Osteoblast (primary cell): ENCODE results near the gene FRRS1L. TPM values are rescaled to one million over a fixed set of nuclear protein-coding genes. Genes with fewer than 3 reads are reported as not detected.
A peak's percentile ranks its signal among the peaks of the same experiment; 100 is the strongest.

ENCODE experiments used
- DNase-seq: peaks from one replicate; pipeline ENCODE4 v3.0.0; 2011; ENCODE audit warnings: low spot score, mixed read lengths; ENCODE audit not compliant: insufficient read length; ENCODE audit errors: missing footprints
- H2AFZ ChIP-seq: 2 replicates; pipeline ENCODE4 v1.6.0; 2011; ENCODE audit warnings: mild to moderate bottlenecking, low read length
- H3K27ac ChIP-seq: 2 replicates; pipeline ENCODE4 v1.5.1; 2011; ENCODE audit warnings: mild to moderate bottlenecking, low read depth, low read length, moderate library complexity
- H3K27me3 ChIP-seq: 2 replicates; pipeline ENCODE4 v1.6.0; 2012; ENCODE audit warnings: mild to moderate bottlenecking, control low read depth, inconsistent platforms, low read length, moderate library complexity; ENCODE audit not compliant: insufficient read depth
- H3K36me3 ChIP-seq: 2 replicates; pipeline ENCODE4 v1.5.1; 2011; ENCODE audit warnings: mild to moderate bottlenecking, low read length, control low read depth, moderate library complexity; ENCODE audit not compliant: insufficient read depth
- H3K4me1 ChIP-seq: 2 replicates; pipeline ENCODE4 v1.5.1; 2011; ENCODE audit warnings: mild to moderate bottlenecking, low read length, control low read depth, moderate library complexity; ENCODE audit not compliant: insufficient read depth
- H3K4me2 ChIP-seq: 2 replicates; pipeline ENCODE4 v1.6.0; 2011; ENCODE audit warnings: mild to moderate bottlenecking, low read length; ENCODE audit not compliant: insufficient read depth
- H3K4me3 ChIP-seq: fragments of 200-600 bp; sonication (generic); 3 replicates; pipeline ENCODE4 v1.5.1; 2012; ENCODE audit warnings: mild to moderate bottlenecking, low read length, inconsistent platforms; ENCODE audit not compliant: insufficient read depth
- H3K79me2 ChIP-seq: 2 replicates; pipeline ENCODE4 v1.6.0; 2012; ENCODE audit warnings: mild to moderate bottlenecking, low read length, control low read depth, inconsistent platforms; ENCODE audit not compliant: insufficient read depth
- H3K9me3 ChIP-seq: 2 replicates; pipeline ENCODE4 v1.5.1; 2011; ENCODE audit warnings: low read depth, low read length, control low read depth
- H4K20me1 ChIP-seq: 2 replicates; pipeline ENCODE4 v1.6.0; 2012; ENCODE audit warnings: mild to moderate bottlenecking, low read length, control low read depth; ENCODE audit not compliant: insufficient read depth
- total RNA-seq: library from RNA; depleted of rRNA; stranded (reverse); fragments of >200 nt; gene quantifications from 2 replicates; pipeline ENCODE4 v1.2.3, GENCODE V29; 2012
- TF ChIP-seq, protein P1 (sequence below): IDR thresholded peaks from 2 replicates; pipeline ENCODE4 v1.5.1; 2011; ENCODE audit warnings: mild to moderate bottlenecking, low read depth, low read length, moderate library complexity; ENCODE audit errors: extremely low read depth

FRRS1L gene
- total RNA-seq, 1 donor, result 0.36 TPM

DNA sequence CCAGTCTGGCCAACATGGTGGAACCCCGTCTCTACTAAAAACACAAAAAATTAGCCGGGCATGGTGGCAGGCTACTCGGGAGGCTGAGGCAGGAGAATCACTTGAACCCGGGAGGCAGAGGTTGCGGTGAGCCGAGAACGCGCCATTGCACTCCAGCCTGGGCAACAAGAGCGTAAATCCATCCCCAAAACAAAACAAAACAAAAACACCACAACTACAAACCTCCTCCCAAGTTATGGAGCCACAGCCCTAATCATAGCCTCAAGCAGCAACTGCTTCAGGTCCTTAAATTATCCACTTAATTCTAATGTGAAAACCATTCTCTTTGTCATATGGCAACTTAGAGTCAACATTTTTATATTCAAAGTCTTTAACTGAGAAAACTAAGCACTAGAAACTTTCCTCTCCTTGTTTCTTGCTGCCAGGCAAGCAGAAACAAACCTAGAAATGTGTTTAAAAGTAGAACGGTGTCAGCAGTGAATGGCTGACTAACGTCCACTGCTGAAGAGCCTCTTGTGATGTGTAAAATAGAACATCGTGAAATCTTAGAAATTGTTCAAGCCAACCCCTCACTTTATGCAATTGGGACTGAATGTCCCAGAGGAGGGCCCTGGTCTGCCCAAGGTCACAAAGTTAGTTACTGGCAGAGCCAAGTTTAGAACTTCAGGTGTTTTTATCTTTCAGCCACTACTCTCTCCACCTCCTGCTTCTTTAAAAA is 53.0 kb downstream of the FRRS1L start:
- no peaks in the 10 kb centered on the region for H3K9me3 ChIP-seq
- H3K79me2 ChIP-seq, result peaks cover 97% of the 10 kb centered on the region
- H3K4me1 ChIP-seq, result peaks cover 63% of the 10 kb centered on the region
- no peaks in the 10 kb centered on the region for H3K27me3 ChIP-seq
- peak overlapping the region; percentile 46 for H3K4me2 ChIP-seq
- H3K36me3 ChIP-seq, result no peaks in the 10 kb centered on the region
- TF ChIP-seq, protein P1, sequence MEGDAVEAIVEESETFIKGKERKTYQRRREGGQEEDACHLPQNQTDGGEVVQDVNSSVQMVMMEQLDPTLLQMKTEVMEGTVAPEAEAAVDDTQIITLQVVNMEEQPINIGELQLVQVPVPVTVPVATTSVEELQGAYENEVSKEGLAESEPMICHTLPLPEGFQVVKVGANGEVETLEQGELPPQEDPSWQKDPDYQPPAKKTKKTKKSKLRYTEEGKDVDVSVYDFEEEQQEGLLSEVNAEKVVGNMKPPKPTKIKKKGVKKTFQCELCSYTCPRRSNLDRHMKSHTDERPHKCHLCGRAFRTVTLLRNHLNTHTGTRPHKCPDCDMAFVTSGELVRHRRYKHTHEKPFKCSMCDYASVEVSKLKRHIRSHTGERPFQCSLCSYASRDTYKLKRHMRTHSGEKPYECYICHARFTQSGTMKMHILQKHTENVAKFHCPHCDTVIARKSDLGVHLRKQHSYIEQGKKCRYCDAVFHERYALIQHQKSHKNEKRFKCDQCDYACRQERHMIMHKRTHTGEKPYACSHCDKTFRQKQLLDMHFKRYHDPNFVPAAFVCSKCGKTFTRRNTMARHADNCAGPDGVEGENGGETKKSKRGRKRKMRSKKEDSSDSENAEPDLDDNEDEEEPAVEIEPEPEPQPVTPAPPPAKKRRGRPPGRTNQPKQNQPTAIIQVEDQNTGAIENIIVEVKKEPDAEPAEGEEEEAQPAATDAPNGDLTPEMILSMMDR, result no peak
- no peak overlapping the region for H3K4me3 ChIP-seq
- H3K27ac ChIP-seq, result peak overlapping the region; percentile 27
- DNase-seq, result peak; percentile 43
- H2AFZ ChIP-seq, result no peak overlapping the region
- peaks cover 31% of the 10 kb centered on the region for H4K20me1 ChIP-seq

DNA sequence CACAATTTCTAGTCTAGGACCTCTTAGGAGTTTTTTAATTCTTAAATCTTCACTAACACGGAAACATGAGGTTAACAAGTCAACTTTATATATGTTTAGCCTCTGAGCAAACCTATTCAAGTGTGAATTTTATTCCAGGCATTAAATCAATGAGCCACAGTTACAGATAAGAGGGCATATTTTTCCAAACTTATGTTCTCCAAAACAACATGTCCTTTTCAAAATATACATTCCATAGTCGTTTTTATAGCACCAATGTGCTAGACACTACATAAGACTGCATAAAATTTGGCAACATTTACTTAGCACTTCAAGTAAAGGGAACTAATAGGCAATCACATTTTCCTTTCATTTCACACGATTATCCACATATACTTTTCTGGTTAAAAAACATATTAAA is 53.8 kb downstream of the FRRS1L start:
- Histone ChIP-seq H4K20me1 (peaks cover 23% of the 10 kb centered on the region), H3K4me1 (peaks cover 66% of the 10 kb centered on the region), H3K79me2 (peaks cover 97% of the 10 kb centered on the region), H2AFZ (no peak overlapping the region), H3K4me2 (no peak overlapping the region), H3K27ac (no peak overlapping the region), H3K27me3 (no peaks in the 10 kb centered on the region), H3K9me3 (no peaks in the 10 kb centered on the region), H3K4me3 (no peak overlapping the region), H3K36me3 (no peaks in the 10 kb centered on the region)
- TF ChIP-seq, protein P1, result no peak
- no peak for DNase-seq

DNA sequence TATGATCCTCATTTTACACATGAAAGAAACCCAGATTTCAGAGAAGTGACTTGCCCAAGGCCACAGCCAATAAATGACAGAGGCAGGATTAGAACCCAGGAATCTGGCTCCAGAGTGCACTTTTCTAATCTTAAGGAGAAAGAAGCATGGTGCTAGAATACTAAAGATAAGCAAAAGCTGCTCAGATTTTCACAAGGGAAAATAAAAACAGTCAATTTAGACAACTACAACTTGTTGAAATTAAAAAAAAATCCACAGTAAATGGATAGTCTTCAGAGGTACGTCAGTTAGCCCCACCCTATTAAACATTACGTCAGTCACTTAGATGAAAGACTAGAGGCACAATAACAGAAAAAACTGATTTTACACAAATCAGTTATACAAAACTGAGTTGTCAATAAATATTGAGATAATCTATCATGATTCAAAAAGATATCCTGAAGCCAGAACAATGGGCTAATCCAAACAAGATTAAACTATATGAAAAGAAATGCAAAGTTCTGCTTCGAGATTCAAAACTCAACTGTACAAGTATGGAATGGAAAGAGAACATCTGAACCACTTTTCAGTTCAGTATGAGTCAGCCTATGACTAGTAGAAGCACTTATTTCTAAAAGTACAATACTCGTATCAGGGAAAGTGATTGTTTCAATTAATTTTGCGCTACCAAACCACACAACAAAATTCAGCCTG is 56.6 kb downstream of the FRRS1L start:
- Histone ChIP-seq H3K27me3 (no peaks in the 10 kb centered on the region), H3K4me3 (peak overlapping the region; percentile 43), H3K9me3 (no peaks in the 10 kb centered on the region), H3K27ac (peak overlapping the region; percentile 81), H3K36me3 (peaks cover under 1% of the 10 kb centered on the region), H3K79me2 (peaks cover 86% of the 10 kb centered on the region), H3K4me2 (peak overlapping the region; percentile 75), H2AFZ (no peak overlapping the region), H3K4me1 (peaks cover 65% of the 10 kb centered on the region), H4K20me1 (peaks cover 6% of the 10 kb centered on the region)
- TF ChIP-seq, protein P1, result no peak
- peak; percentile 86 for DNase-seq

DNA sequence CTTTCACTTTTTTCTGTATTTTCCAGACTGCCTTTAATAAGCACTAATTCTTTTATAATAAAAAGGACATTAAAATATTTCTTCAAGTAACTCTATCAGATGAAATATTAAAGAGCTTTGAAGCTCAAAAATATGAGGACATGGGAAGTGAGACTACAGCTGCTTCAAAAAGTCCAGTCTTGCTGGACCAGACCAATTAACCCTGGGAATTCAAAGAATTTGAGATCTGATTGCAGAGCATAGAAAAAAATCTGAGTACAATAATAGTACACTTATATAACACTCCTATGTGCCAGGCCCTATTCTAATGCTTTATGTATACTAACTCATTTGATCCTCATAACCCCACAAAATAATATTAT is 57.1 kb downstream of the FRRS1L start:
- Histone ChIP-seq H3K4me2 (peak overlapping the region; percentile 75), H4K20me1 (peaks cover 6% of the 10 kb centered on the region), H3K27me3 (no peaks in the 10 kb centered on the region), H3K36me3 (peaks cover 5% of the 10 kb centered on the region), H3K9me3 (no peaks in the 10 kb centered on the region), H3K4me1 (peaks cover 60% of the 10 kb centered on the region), H2AFZ (no peak overlapping the region), H3K4me3 (no peak overlapping the region), H3K27ac (peak overlapping the region; percentile 81), H3K79me2 (peaks cover 86% of the 10 kb centered on the region)
- DNase-seq, result no peak
- TF ChIP-seq, protein P1, result no peak
